Loucy (cell line): ENCODE results near the gene CAPN10.

Experiments used
- EZH2phosphoT487 ChIP-seq: fragments of 200-600 bp; IDR thresholded peaks from 2 replicates; pipeline ENCODE4 v1.6.1; 2018; ENCODE audit warnings: antibody characterized with exemption, mild to moderate bottlenecking, moderate library complexity, borderline replicate concordance
- TF ChIP-seq, protein P1 (sequence below): fragments of 200-600 bp; sonication (generic); conservative IDR thresholded peaks from 2 replicates; pipeline ENCODE4 v1.5.1; 2014; ENCODE audit warnings: mild to moderate bottlenecking, antibody characterized with exemption, low read length

DNA sequence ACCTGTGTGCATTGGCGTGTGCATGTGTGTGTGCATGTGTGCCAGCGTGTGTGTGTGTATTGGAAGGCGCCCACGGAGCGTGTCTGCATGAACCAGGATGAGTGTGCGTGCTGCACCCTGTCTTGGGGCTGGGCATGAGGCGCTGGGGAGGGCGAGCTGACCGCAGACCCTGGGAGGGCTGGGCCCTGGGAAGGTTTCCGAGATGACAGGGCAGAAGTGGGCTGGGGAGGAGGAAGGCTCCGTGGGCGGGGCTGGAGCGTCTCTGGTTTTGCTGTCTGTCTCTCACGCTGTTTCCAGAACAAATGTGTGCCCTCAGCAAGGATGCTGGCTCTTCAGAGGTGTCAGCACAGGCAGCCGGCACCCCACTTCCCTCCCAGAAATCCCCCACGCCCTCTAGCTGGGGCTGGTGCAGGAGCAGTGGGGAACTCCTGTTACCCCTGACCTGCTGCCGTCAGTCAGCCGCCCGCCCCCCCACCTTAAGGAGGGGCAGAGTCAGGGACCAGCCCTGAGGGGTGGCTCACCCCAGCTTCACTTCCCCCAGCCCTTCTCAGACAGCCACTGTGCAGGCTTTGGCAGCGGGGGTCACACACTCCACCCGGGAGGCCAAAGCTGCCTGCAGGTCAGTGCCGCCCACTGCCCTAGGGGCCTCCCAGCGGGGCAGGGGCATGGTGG lies 38.6 kb downstream of the CAPN10 start, which contains the start of gene GPR35:
- TF ChIP-seq, protein P1, sequence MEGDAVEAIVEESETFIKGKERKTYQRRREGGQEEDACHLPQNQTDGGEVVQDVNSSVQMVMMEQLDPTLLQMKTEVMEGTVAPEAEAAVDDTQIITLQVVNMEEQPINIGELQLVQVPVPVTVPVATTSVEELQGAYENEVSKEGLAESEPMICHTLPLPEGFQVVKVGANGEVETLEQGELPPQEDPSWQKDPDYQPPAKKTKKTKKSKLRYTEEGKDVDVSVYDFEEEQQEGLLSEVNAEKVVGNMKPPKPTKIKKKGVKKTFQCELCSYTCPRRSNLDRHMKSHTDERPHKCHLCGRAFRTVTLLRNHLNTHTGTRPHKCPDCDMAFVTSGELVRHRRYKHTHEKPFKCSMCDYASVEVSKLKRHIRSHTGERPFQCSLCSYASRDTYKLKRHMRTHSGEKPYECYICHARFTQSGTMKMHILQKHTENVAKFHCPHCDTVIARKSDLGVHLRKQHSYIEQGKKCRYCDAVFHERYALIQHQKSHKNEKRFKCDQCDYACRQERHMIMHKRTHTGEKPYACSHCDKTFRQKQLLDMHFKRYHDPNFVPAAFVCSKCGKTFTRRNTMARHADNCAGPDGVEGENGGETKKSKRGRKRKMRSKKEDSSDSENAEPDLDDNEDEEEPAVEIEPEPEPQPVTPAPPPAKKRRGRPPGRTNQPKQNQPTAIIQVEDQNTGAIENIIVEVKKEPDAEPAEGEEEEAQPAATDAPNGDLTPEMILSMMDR, result no peak
- TF ChIP-seq EZH2phosphoT487, result no peak
